Measurements from ENCODE around the gene LDLRAD4.

LDLRAD4 gene

DNA sequence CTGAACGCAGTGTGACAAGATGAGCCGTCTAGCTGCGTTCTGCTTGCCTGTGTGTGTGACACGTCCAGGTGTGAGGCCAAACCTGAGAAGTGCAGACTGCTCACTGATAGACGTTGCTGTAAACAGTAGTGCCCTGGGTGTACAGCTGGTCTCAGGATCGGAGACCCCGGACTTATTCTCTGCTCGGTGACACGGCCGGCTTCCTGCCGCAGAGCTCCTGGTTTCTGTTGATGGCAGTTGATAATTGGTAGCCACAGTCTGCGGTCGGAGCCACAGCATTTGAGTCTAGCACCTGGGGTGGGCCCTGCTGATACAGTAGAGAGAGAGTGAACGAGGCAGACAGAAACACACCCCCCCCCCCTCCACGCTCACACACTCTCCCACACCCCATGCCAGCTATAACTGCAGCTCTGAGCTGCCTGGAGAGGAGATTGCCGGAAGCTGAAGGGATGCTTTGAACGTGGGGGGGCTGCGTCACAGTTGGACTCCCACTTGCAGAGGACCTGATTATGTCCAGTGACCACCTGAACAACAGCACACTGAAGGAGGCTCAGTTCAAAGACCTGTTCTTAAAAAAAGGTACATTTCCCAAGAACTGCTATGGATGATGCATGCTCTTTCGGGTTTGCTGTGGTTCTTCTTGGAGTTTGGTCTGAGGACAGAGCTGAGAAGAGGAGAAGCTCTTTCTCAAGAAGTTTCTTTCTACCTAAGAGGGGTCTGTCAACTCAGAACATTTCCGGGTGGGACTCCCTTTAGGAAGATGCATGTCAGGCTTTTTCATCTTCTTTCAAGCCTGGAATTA, 393.8 kb downstream of the LDLRAD4 start:
- DNase-seq, result no peak

DNA sequence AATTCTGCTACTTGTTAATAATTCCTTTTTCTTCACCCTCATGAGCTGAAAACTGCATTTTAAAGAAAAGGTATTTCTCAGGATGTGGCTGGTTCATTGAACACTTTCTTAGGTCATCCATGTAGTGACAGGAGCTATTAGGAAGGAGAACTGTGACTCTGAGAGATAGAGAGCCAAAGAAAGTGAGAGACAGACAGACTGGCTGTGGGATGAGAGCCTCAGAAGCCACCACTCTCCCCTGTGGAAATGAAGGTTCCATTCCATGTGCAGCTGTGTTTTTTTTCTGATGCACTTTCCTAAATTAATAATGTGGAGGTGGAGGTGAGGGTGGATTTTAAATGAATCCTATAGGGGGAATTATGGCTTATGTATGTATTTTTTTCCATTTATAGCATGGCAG, 394.5 kb downstream of the LDLRAD4 start:
- DNase-seq, result no peak

DNA sequence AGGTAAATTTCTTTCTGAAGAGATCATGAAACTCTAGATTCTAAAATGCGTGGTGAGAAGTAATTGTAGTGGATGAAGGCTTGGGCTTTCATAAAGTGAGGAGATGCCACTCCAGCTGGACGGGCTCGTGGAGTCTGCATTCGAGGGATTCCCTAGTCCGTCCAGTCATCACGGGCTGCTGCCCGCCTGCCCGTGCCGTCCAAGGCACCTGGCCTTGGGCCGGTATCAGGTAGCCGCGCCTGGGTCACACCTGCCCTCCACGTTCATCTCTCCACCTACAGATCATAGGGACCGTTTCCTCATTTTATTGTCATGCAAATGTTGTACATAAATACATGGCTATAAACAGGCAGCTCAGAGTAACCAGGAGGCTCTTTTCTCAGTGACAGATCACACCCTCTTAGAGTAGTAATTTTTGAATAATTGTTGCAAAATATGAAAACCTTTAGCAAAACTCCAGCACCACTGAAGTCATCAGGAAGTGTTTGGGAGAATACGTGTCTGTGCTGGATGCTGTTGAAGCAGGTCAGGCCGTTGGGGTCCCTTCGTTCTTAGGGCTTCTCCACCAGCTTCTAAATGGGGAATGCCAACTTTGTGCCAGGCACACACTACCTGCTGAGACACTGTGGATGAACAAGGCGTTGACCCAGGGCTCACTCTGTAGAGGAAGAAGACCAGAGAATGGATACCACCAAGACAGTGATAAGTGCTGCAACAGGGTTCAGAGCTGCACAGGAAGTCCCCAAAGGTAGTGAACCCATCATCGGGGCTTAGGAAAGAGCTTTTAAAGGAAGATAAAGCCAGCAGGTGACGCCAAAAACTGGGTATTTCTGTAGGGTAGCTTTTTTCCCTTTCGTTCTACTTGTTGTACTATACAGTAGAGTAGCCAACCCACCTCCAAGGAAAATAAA, 395.3 kb downstream of the LDLRAD4 start:
- no peak for DNase-seq

DNA sequence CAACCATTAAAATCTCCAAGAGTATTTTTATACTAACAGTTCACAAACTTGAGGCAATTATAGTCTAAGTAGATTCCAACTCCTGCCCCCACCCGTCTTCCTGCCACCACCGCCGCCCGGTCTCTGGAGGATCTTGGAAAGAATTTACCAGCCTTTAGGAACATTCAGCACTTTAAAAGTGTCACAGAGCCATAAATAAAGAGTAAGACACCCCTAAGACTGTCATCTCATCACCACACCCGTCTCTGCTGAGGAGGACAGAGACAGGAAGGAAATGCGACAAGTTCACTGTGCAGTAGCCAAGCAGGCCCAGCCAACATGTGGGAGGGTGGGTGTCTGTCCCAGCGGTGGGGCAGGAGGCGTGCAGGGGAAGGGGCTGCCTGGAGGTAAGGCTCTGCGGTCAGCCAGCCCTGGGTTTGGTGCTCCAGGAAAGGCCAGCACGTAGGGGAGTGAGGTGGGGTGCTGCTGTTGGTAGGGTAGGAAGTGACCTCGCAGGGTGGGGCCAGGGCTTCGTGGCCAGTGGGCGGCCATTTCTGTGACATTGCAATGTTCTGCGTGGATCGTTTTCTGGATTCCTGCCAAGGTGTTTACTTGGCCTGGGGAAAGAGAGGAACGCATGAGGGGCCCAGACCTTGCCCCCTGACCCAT, 396.2 kb downstream of the LDLRAD4 start:
- no peak for DNase-seq

DNA sequence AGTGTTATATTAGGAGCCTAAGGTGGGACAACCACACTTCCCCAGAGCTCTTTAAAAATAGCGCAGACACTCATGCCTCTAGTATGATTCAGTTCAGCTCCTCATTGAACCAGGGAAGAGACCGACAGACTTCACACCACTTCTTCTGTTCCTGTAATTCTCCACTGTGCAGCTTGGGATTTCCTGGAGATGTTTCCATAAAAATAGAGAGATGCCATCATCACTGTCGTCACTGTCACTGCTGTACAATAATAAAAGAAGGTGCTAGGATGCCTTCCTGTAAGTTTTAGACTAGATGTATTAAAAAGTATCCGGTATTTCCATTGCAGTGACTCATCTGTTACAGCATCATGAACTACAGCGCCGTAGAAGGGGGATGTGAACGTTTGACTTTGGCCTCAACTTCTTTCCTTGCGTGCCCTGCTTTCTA, 396.9 kb downstream of the LDLRAD4 start:
- DNase-seq, result no peak

DNA sequence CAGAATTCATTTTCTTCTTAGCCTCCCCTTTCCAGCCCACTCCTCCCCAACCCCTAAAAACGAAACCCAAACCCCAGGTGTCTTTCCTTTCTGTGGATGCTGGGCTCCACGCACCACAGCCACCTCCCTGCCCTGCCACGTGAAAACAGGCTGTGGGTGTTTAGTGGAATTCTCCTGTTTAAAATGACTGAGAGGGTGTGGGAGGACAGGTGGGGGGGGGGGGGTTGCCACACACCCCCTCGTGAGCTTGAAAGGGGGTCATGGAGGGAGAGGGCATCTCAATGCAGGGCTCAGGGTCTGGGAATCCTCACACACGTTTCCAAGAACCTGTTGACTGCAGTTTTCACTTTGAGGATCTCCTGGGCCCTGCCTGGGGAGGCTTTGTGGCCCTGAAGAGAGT, 397.5 kb downstream of the LDLRAD4 start:
- DNase-seq, result no peak

DNA sequence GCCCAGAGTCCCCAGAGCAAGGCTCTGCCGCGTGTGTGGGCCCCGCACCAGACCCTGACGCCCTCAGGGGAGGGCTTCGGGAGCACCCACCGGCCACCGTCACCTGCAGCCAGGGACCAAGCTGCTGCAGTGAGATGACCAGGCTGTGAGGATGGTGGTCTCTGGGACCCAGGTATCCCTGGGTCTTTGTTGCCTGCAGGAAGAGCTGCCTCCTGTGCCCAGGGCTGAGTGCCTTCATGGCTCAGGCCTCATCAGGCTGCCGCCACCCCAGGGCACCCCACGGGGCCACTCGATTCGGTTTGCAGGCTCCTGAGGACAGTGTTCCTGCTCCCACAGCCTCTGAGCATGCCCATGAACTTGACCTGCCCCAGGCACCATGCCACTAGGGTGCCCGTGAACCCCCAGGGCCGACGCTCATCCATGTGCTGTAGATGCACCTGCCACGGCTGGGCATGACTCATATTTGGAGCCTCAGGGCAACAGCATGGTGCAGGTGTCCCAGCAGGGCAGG, 398.0 kb downstream of the LDLRAD4 start:
- DNase-seq, result no peak

DNA sequence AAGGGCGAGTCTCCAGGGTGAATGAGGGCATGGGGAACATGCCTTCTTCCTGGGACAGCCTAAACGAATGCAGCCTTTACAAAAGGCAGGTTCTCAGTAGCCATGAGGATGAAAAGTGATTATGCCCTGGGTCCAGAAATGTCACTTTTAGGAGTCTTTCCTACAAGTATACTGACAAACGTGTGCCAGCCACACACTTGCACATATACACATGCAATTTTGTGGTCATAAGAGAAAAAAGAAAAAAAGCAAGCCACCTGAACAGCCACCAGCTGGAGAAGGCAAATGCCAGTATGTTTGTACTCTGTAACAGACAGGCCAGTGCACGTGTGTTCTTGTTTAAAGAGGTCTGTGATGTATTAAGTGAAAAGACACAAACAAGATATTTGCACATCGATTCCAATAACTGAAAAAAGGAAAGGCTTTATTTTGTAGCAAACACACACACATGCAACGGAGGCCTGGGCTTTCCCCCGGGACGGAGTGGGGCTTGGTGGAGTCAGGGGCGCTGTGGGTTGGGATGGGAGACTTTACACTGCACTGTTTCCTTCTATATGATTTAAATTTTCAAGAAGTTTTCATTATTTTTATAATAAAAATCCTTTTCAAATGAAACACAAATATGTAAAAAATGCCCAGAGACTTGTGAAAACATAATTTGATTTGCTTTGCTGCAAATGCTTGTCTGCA, 399.4 kb downstream of the LDLRAD4 start:
- DNase-seq, result no peak

DNA sequence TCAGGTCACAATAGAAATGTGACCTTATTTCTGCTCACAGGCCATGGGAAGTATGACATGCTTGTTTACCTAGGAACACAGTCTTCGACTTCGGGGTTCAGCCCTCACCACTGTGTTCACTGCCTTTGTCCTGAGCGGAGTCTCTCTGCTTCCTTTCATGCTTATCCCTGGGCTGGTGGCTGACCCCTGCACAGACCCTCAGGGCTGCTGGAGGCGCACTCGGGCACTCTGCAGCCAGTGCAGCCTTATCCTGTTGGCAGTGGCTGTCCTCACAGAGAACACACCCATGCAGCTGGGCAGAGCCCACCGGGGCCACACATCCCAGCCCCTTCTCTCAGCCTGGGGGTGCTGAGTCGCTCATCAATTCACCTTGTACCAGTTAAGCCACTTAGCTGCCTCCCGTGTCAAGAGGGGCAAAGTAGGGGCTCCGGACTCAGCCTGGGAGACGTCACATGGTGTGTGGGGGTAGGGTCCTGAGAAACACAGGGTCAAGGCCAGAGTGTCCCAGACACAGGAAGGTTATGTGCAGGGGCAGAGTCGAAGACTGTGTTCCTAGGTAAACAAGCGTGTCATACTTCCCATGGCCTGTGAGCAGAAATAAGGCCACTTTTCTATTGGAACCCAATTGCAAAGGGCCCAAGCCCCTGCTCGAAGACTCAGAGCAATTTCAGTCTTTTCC, 400.3 kb downstream of the LDLRAD4 start:
- no peak for DNase-seq

DNA sequence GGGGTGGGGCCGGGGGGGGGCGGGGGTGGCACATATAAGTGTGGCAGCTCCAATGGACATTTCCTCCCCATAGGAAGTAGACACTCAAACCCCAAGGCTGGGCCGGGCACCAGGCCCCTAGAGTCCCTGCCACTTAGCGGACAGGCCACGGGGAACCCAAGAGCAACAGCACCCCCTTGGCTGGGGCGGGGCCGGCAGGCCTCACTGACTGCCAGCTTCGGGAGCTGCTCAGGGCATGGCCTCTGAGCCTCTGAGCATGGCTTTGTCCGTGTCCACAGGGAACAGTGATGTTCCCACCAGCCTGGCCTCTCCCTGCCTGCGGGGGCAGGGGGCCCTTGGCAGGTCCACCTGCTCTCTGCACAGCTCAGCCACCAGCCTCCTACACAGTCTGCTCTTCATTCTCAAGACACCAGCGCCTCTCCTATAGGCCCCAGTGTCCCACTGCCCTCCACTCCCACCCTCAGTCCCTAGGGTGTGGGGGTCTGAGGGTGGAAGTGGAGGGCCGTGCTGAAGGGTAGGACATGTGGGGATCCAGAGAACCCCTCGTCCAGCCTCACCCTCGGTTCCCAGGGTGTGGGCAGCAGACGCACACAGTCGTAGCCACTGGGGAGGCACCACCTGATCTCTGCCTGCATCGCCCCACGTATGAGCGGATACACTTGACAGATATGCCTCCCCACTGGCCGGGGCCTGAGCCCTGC, 401.1 kb downstream of the LDLRAD4 start:
- DNase-seq, result no peak

DNA sequence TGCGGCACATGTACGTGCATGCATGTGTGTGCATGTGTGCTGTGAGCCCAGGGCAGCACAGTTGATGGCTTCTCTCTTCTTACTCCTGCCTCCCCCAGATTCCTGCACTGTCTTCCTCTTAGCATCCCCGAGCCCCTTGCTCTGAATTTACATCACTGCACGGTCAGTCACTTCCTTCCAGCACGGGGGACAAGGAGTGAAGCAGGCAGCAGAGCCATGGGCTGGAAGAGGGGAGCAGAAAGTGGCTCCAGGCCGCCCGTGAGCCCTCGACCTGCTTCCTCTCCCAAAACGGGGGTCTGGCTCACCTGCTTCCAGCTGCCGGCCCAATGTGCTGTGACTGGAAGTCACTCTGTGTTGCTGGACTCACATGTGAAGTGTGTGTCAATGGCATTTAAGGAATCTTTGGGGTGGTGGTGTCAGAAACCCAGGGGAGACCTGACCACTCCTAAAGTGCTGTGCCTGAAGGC, 401.7 kb downstream of the LDLRAD4 start:
- no peak for DNase-seq

DNA sequence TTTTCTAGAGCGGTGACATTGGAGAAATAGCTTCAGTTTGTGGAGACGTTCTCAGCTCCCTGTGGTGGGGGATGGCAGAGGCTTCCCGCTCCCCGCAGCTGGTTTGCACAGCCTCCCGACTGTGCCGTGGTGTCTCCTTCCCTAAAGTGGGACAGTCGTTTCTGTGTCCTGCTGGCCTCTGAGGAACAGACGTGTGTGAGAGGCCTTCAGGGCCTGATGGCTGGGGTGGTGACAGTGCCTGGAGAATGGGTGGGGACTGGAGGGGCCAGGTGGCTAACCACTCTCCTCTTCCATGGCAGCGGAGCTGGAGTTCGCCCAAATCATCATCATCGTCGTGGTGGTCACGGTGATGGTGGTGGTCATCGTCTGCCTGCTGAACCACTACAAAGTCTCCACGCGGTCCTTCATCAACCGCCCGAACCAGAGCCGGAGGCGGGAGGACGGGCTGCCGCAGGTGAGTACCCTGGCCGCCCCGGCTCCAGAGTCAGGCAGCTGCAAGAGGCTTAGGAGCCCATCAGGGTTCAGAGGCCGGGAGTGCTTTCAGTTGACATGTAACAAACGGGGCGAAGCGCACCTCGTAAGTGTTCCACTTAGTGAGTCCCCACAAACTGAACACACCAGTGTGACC, 402.4 kb downstream of the LDLRAD4 start:
- DNase-seq, result no peak

DNA sequence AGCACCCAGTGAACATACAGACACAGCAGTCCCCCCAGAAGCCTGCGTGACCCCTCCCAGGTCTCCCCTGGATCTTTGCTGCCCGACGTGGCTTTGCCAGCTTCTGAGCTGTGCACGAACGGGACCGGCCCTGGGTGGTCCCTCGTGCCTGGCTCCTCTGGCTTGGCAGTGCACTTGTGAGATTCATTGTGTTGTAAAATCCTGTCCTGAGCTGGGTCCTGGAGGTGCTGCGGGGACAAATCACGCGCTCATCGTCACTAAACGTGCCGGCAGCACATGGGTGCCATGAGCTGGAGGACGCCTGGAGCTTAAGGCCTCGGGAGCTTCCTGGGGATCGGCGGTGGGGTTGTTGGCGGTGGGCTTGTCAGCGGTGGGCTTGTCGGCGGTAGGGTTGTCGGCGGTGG, 402.9 kb downstream of the LDLRAD4 start:
- DNase-seq, result no peak

DNA sequence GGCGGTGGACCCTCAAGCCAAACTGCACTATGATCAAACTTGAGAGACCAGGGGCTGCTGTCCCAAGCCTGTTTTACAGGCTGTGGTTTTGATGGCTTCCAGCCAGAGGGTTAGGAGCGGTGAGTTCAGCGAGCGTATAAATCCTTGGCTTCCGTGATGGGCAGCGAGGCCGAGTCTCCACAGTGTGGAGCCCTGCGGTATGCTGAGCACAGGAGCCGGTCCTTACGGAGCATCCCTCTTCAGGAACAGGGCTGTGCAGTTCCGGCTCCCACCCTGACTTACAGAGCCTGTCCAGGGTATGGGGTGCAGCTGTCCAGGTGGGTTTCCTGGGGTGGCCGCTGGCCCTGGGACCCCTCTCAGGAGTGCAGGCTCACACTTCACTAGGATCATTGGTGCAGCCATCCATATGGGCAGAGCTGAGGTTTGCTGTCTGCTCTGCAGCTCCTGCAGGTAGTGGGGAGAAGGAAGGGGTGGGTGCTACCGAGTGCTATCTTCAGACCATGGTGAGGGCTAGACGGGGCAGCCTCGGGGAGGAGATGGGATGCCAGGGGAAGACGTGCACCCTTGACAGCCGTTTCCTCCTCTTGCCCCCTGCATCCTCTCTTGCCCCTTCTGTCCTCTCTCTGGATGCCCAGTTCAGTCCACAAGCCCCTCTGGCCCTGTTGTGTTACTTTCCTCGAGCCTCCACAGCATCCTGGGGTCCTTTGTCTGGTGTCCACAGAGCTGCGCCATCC, 403.5 kb downstream of the LDLRAD4 start:
- DNase-seq, result no peak

DNA sequence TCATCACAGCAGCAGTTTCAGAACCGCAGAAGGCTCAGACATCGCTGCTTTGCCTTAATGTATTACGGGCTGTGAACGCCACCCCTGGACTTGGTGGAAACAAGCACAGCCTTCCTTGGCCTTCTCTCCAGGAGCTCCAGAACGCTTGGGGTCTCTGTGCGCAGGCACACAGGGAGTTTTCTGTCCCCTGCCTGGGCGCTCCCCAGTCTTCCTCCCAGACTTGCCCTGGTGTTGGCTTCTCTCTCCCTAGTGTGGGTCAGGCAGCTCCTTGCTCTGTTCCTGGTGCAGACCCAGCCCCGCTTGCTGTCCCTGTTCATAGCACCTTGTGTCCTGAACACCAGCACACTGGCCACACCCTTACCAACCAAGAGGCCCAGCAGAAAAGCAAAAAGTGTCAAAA, 404.2 kb downstream of the LDLRAD4 start:
- no peak for DNase-seq

DNA sequence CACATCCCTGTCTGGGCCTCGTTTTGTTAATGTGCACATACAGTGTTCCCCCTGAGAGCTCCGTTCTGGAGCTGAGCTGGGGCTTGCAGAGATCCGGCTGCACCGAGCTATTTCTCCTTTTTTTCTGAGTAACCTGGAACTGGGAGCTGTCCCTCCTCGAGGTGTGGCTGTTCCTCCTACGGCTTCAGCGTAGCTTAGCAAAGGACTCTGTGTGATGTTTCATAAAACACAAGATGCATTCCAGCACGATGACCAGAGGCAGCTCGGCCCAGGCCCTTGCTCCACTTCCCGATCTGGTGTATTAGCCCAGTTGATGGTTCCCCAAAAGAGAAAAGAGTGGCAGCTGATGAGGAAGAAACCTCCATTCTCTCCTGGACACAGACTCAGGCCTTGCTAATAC, 404.8 kb downstream of the LDLRAD4 start:
- DNase-seq, result no peak

DNA sequence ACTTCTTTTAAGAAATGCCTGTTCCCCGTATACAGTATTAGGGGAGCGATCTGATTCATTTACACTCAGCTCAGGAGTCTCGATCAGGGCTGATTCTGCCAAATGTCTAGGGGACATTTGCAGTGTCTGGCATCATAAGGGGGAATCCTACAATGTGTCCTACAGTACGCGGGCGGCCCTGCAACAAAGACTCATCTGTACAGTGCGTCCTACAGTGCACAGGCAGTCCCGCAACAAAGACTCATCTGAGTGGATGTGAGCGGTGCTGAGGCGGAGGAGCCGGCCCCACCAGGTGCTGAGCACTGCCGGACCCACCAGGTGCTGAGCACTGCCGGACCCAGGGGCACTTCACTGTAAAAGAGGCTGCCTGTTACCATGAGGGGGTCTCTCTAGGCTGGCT, 405.3 kb downstream of the LDLRAD4 start:
- no peak for DNase-seq

DNA sequence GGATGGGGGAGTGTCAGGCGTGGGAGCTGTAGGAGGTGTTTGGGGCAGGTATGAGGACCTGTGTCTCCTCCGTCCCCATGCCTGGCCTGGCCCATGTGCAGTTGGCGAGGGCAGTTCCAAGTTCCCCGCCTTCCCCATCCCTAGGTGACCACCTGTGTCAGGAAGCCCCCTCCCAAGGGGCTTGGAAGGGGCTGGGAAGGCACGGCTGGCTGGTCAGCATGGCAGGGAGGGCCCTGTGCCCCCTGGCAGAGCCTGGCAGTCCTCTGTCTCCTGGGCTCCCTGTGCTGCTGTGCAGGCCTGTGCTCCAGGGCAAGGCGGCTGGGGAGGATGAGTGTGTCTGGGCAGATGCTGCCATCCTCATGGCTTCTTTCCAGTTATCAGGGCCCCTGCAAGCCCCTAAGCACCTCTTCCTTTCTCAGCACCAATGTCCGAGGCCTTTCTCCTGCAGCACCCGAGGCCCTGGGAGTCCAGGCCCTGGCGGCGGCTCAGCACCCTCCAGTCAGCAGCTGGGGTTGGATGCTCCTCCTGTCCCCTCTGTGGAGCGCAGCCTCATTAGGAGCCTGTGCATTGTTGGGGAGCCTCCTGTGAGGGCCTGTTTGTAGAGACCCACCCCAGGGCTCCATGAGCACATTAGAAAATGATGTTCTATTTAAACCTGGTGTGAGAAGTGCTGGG, 406.1 kb downstream of the LDLRAD4 start:
- no peak for DNase-seq

DNA sequence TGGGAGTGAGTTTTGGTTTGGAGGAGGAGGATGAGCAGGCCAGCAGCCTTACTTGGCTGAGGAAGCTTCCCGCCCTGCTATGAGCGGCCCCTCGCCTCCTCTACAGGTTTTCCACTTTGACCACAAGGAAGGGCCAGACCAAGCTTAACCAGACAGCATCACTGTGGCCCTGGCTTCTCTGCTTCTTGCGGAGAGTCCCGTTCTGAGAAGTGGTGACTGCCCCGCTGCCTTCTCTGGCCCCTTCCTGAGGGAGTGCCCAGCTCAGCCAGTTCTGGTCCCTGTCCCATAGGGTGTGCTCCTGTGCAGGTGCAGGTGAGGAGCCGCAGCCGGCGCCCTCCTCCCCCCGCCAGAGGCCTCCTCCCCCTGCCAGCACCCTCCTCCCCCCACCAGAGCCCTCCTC, 406.8 kb downstream of the LDLRAD4 start:
- DNase-seq, result no peak

All from NCI-H2081 (cell line).